ENCODE measurements around the gene KRTAP16-1. TPM values are rescaled to one million over a fixed set of nuclear protein-coding genes. Genes with fewer than 3 reads are reported as not detected.

KRTAP16-1 gene
- total RNA-seq, 1 donor from 2014 or later = not detected

Small RNAs within 50 kb of the gene (small RNA-seq; reads per million reads assigned to genes)
- not detected for gene KRTAP9-10P

Other genes with a start within 250 kb of the KRTAP16-1 start
- not detected for gene KRTAP2-3, start 249.2 kb downstream of the KRTAP16-1 start, total RNA-seq
- gene KRTAP2-4, start 243.4 kb downstream of the KRTAP16-1 start, total RNA-seq = not detected
- not detected for gene KRTAP4-7, start 225.2 kb downstream of the KRTAP16-1 start, total RNA-seq
- not detected for gene KRTAP4-8, start 211.2 kb downstream of the KRTAP16-1 start, total RNA-seq
- not detected for gene KRTAP4-16, start 207.1 kb downstream of the KRTAP16-1 start, total RNA-seq
- gene KRTAP4-9, start 203.9 kb downstream of the KRTAP16-1 start, total RNA-seq = not detected
- gene KRTAP4-11, start 190.9 kb downstream of the KRTAP16-1 start, total RNA-seq = not detected
- gene KRTAP4-12, start 185.1 kb downstream of the KRTAP16-1 start, total RNA-seq = not detected
- not detected for gene KRTAP4-6, start 168.8 kb downstream of the KRTAP16-1 start, total RNA-seq
- not detected for gene KRTAP4-5, start 159.5 kb downstream of the KRTAP16-1 start, total RNA-seq
- gene KRTAP4-4, start 148.6 kb downstream of the KRTAP16-1 start, total RNA-seq = not detected
- not detected for gene KRTAP4-3, start 141.1 kb downstream of the KRTAP16-1 start, total RNA-seq
- not detected for gene KRTAP4-2, start 131.1 kb downstream of the KRTAP16-1 start, total RNA-seq
- gene KRTAP4-1, start 124.4 kb downstream of the KRTAP16-1 start, total RNA-seq = not detected
- gene KRTAP9-1, start 119.4 kb downstream of the KRTAP16-1 start, total RNA-seq = not detected
- not detected for gene KRTAP9-2, start 82.7 kb downstream of the KRTAP16-1 start, total RNA-seq
- gene KRTAP9-3, start 76.9 kb downstream of the KRTAP16-1 start, total RNA-seq = not detected
- gene KRTAP9-8, start 71.3 kb downstream of the KRTAP16-1 start, total RNA-seq = not detected
- gene KRTAP9-4, start 59.6 kb downstream of the KRTAP16-1 start, total RNA-seq = not detected
- gene KRTAP9-9, start 53.9 kb downstream of the KRTAP16-1 start, total RNA-seq = not detected
- not detected for gene KRTAP9-6, start 43.9 kb downstream of the KRTAP16-1 start, total RNA-seq
- not detected for gene KRTAP9-7, start 33.6 kb downstream of the KRTAP16-1 start, total RNA-seq
- not detected for gene KRTAP29-1, start 6.5 kb downstream of the KRTAP16-1 start, total RNA-seq
- not detected for gene KRTAP17-1, start 6.4 kb upstream of the KRTAP16-1 start, total RNA-seq
- not detected for gene KRT33A, start 41.5 kb upstream of the KRTAP16-1 start, total RNA-seq
- not detected for gene KRT33B, start 60.5 kb upstream of the KRTAP16-1 start, total RNA-seq
- gene KRT34, start 73.0 kb upstream of the KRTAP16-1 start, total RNA-seq = 0.41 TPM
- gene KRT31, start 88.3 kb upstream of the KRTAP16-1 start, total RNA-seq = 1.2 TPM
- not detected for gene KRT37, start 115.3 kb upstream of the KRTAP16-1 start, total RNA-seq
- gene KRT38, start 131.7 kb upstream of the KRTAP16-1 start, total RNA-seq = not detected
- not detected for gene KRT32, start 158.1 kb upstream of the KRTAP16-1 start, total RNA-seq
- not detected for gene KRT35, start 171.8 kb upstream of the KRTAP16-1 start, total RNA-seq
- gene KRT36, start 180.6 kb upstream of the KRTAP16-1 start, total RNA-seq = not detected
- gene KRT13, start 196.3 kb upstream of the KRTAP16-1 start, total RNA-seq = not detected
- gene KRT15, start 209.6 kb upstream of the KRTAP16-1 start, total RNA-seq = not detected
- gene KRT19, start 219.0 kb upstream of the KRTAP16-1 start, total RNA-seq = 24.5 TPM